ENCODE results near the gene PLEKHA1. TPM values are rescaled to one million over a fixed set of nuclear protein-coding genes. Genes with fewer than 3 reads are reported as not detected.

PLEKHA1 gene
- total RNA-seq, 1 experiment from 2014 or later = 30.6 TPM

DNA sequence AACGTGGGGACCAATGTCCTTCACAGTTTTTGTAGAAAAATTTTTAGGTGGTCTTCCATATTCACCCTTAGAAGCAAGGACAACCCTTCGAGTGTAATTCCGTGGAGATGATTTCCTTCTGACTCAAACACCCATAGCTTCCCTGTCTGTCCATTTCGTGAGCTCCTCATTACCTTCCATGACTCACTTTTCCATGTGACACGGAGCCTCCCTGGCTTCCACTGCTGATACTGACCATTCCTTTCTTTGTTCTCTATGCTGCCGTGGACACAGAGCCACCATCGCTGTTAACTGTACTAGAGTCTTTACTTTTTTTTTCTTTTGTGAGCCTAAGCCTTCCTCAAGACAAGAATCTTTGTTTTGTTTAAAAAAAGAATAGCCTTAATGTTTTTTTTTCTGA is 67.5 kb downstream of the PLEKHA1 start:
- no peaks in the 10 kb centered on the region for H3K79me2 ChIP-seq (ENCODE audit: insufficient read depth, low read length)
- TF ChIP-seq FOSL1 (IDR thresholded peaks at IDR 0.05; ENCODE audit: low read depth) (peak; percentile 46; the same call in 1 of the 2 replicates), JUND (IDR thresholded peaks at IDR 0.05) (0 out of 2 replicates have a peak, but pooled peaks have one; percentile 27), POLR2AphosphoS5 (IDR thresholded peaks at IDR 0.05; ENCODE audit: low read depth, low read length) (no peak), SP1 (IDR thresholded peaks at IDR 0.05; ENCODE audit: low read depth) (0 out of 2 replicates have a peak, but pooled peaks have one; percentile 14), POLR2A (IDR thresholded peaks at IDR 0.05; ENCODE audit: borderline replicate concordance, extremely low read depth, insufficient read depth, insufficient read length) (no peak)
- intact Hi-C loops (cut with micrococcal nuclease) = no loop called here
- H3K9me3 ChIP-seq (ENCODE audit: control insufficient read depth in 1 of 2, insufficient read depth in 1 of 2, low read depth in 1 of 2, low read length in 2 of 2) = no peaks in the 10 kb centered on the region
- no peaks in the 10 kb centered on the region for H3K27me3 ChIP-seq (ENCODE audit: insufficient read depth, low read length)
- H3K27ac ChIP-seq (ENCODE audit: low read depth, low read length) = no peak overlapping the region
- no peak overlapping the region for H3K4me3 ChIP-seq (replicated peaks in 1 of 2; ENCODE audit: low read depth in 1 of 2, low read length in 2 of 2)
- H3K9ac ChIP-seq (ENCODE audit: low read length) = no peak overlapping the region
- ChIA-PET RAD21 (ENCODE audit: low non-redundant PET in 1 of 2, low total read pairs in 2 of 2, uncharacterized antibody in 2 of 2, unreplicated experiment in 2 of 2) (no interaction called here), CTCF (interaction anchor here (1.2 kb wide), 2 partner anchors 123 to 144 kb away, joined by 4 to 6 read pairs; no protein-coding TSS in a partner anchor), POLR2A (interaction anchor here (1.5 kb wide), 1 partner anchor 10 kb away, joined by 3 read pairs; no protein-coding TSS in a partner anchor)
- no peak overlapping the region for H3K4me2 ChIP-seq (ENCODE audit: low read length)
- no peaks in the 10 kb centered on the region for H4K20me1 ChIP-seq (ENCODE audit: insufficient read depth)
- peaks cover 4 to 11% of the 10 kb centered on the region in 2 experiments; a peak in 3 of 4 replicates for H3K4me1 ChIP-seq (ENCODE audit: control insufficient read depth in 1 of 2, insufficient read depth in 2 of 2, low read length in 2 of 2)
- DNase-seq (ENCODE audit: low read depth, low spot score) (no peak), ATAC-seq (no peak)
- H2AFZ ChIP-seq (ENCODE audit: low read depth, low read length, poor library complexity, severe bottlenecking) = no peak overlapping the region
- BruUV-seq (replicated peaks) = no TSS peak
- H3K36me3 ChIP-seq (ENCODE audit: control insufficient read depth in 1 of 2, insufficient read depth in 2 of 2, low read length in 2 of 2) = no peaks in the 10 kb centered on the region
- no peaks in the 10 kb centered on the region for H3K9me2 ChIP-seq (ENCODE audit: insufficient read depth)

DNA sequence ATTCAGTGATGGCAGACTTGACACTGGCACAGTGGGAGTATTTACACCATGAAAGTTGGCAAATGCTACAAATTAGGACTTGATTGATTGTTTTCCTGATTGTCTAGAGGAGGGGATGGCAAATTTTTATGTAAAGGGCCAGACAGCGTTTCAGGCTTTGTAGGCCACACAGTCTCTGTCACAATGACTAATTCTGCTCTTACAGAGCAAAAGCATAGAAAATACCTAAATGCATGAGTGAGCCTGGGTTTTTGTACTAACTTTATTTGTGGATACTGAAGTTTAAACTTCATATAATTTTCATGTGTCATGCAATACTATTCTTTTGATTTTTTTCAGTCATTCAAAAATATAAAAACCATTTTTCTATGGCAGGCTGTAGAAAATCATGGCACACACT is 71.0 kb downstream of the PLEKHA1 start:
- DNase-seq (ENCODE audit: low read depth, low spot score) (no peak), ATAC-seq (no peak)
- BruUV-seq (replicated peaks) = no TSS peak
- H3K4me3 ChIP-seq (replicated peaks in 1 of 2; ENCODE audit: low read depth in 1 of 2, low read length in 2 of 2) = no peak overlapping the region
- no peaks in the 10 kb centered on the region for H3K9me3 ChIP-seq (ENCODE audit: control insufficient read depth in 1 of 2, insufficient read depth in 1 of 2, low read depth in 1 of 2, low read length in 2 of 2)
- POLR2A ChIA-PET = no interaction called here
- TF ChIP-seq CBX3 (IDR thresholded peaks at IDR 0.05; ENCODE audit: low read depth) (no peak), SRF (IDR thresholded peaks at IDR 0.05; ENCODE audit: low read depth) (no peak), EZH2phosphoT487 (IDR thresholded peaks at IDR 0.05; ENCODE audit: borderline replicate concordance) (no peak), EGR1 (IDR thresholded peaks at IDR 0.05; ENCODE audit: low read depth) (no peak), CEBPB (IDR thresholded peaks at IDR 0.05; ENCODE audit: low read depth) (no peak), TCF7L2 (IDR thresholded peaks at IDR 0.05; ENCODE audit: borderline replicate concordance, extremely low read depth, insufficient read depth, insufficient read length) (no peak), RAD21 (IDR thresholded peaks at IDR 0.05; ENCODE audit: low read depth) (no peak), YY1 (IDR thresholded peaks at IDR 0.05; ENCODE audit: extremely low read depth, insufficient replicate concordance, low read depth, low read length) (no peak), POLR2AphosphoS5 (IDR thresholded peaks at IDR 0.05; ENCODE audit: low read depth, low read length) (no peak)
- TF ChIP-seq, protein P1, sequence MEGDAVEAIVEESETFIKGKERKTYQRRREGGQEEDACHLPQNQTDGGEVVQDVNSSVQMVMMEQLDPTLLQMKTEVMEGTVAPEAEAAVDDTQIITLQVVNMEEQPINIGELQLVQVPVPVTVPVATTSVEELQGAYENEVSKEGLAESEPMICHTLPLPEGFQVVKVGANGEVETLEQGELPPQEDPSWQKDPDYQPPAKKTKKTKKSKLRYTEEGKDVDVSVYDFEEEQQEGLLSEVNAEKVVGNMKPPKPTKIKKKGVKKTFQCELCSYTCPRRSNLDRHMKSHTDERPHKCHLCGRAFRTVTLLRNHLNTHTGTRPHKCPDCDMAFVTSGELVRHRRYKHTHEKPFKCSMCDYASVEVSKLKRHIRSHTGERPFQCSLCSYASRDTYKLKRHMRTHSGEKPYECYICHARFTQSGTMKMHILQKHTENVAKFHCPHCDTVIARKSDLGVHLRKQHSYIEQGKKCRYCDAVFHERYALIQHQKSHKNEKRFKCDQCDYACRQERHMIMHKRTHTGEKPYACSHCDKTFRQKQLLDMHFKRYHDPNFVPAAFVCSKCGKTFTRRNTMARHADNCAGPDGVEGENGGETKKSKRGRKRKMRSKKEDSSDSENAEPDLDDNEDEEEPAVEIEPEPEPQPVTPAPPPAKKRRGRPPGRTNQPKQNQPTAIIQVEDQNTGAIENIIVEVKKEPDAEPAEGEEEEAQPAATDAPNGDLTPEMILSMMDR (IDR thresholded peaks at IDR 0.05 in 2 of 3, conservative IDR thresholded peaks at IDR 0.05 in 1 of 3; ENCODE audit: borderline replicate concordance in 1 of 3, insufficient read depth in 1 of 3, low read depth in 2 of 3, low read length in 2 of 3) = no peak
- TF ChIP-seq, protein P2, sequence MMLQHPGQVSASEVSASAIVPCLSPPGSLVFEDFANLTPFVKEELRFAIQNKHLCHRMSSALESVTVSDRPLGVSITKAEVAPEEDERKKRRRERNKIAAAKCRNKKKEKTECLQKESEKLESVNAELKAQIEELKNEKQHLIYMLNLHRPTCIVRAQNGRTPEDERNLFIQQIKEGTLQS (IDR thresholded peaks at IDR 0.05) = no peak
- TF ChIP-seq, protein P3, sequence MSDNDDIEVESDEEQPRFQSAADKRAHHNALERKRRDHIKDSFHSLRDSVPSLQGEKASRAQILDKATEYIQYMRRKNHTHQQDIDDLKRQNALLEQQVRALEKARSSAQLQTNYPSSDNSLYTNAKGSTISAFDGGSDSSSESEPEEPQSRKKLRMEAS (IDR thresholded peaks at IDR 0.05) = no peak
- TF ChIP-seq, protein P4, sequence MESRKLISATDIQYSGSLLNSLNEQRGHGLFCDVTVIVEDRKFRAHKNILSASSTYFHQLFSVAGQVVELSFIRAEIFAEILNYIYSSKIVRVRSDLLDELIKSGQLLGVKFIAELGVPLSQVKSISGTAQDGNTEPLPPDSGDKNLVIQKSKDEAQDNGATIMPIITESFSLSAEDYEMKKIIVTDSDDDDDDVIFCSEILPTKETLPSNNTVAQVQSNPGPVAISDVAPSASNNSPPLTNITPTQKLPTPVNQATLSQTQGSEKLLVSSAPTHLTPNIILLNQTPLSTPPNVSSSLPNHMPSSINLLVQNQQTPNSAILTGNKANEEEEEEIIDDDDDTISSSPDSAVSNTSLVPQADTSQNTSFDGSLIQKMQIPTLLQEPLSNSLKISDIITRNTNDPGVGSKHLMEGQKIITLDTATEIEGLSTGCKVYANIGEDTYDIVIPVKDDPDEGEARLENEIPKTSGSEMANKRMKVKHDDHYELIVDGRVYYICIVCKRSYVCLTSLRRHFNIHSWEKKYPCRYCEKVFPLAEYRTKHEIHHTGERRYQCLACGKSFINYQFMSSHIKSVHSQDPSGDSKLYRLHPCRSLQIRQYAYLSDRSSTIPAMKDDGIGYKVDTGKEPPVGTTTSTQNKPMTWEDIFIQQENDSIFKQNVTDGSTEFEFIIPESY (IDR thresholded peaks at IDR 0.05; ENCODE audit: extremely low read depth, insufficient replicate concordance, low read length) = no peak
- H3K27ac ChIP-seq (ENCODE audit: low read depth, low read length) = no peak overlapping the region
- no peak overlapping the region for H2AFZ ChIP-seq (ENCODE audit: low read depth, low read length, poor library complexity, severe bottlenecking)
- no peaks in the 10 kb centered on the region for H3K27me3 ChIP-seq (ENCODE audit: insufficient read depth, low read length)
- no peak overlapping the region for H3K4me2 ChIP-seq (ENCODE audit: low read length)
- no peaks in the 10 kb centered on the region for H3K9me2 ChIP-seq (ENCODE audit: insufficient read depth)
- H3K4me1 ChIP-seq (ENCODE audit: control insufficient read depth in 1 of 2, insufficient read depth in 2 of 2, low read length in 2 of 2) = peaks cover 7 to 16% of the 10 kb centered on the region in 2 experiments; a peak in 3 of 4 replicates
- no peaks in the 10 kb centered on the region for H3K79me2 ChIP-seq (ENCODE audit: insufficient read depth, low read length)
- H4K20me1 ChIP-seq (ENCODE audit: insufficient read depth) = no peaks in the 10 kb centered on the region
- H3K9ac ChIP-seq (ENCODE audit: low read length) = no peak overlapping the region
- RAD21 ChIA-PET (ENCODE audit: low non-redundant PET in 1 of 2, low total read pairs in 2 of 2, uncharacterized antibody in 2 of 2, unreplicated experiment in 2 of 2) = interaction anchor here in 1 of 2 experiments (2.1 kb wide), 1 partner anchor 147 kb away, joined by 5 read pairs; no protein-coding TSS in a partner anchor
- intact Hi-C loops (cut with micrococcal nuclease) = no loop called here
- CTCF ChIA-PET = interaction anchor here (2.0 kb wide), 1 partner anchor 120 kb away, joined by 17 read pairs; no protein-coding TSS in a partner anchor
- no peaks in the 10 kb centered on the region for H3K36me3 ChIP-seq (ENCODE audit: control insufficient read depth in 1 of 2, insufficient read depth in 2 of 2, low read length in 2 of 2)
